Transverse colon (tissue), 4 donors: ENCODE results near the gene NAA16.

Source experiments
- CTCF ChIP-seq, 5 experiments: fragments of 200-600 bp in 3 of 5; fragments of 450-650 bp in 2 of 5; sonication (generic) in 3 of 5; IDR thresholded peaks; 1 replicate in 2 of 5; 2 replicates in 3 of 5; pipeline ENCODE4 v1.5.1; 2016 to 2017; ENCODE audit warnings: antibody characterized with exemption in 5 of 5, inconsistent platforms in 3 of 5, mild to moderate bottlenecking in 2 of 5, moderate library complexity in 1 of 5
- POLR2A ChIP-seq: fragments of 450-650 bp; IDR thresholded peaks from one replicate; pipeline ENCODE4 v1.6.1; 2016; ENCODE audit warnings: antibody characterized with exemption, mild to moderate bottlenecking, moderate library complexity
- POLR2AphosphoS5 ChIP-seq, 3 donors: sonication (generic); formaldehyde crosslinking; IDR thresholded peaks; one replicate each; pipeline ENCODE4 v1.6.1; 2016; ENCODE audit warnings: antibody characterized with exemption in 3 of 3

GRCh38 chr13:41411060-41411459 is 100.0 kb downstream of the NAA16 start:
- TF ChIP-seq POLR2A (no peak), CTCF (IDR thresholded peaks at IDR 0.05) (no peak), POLR2AphosphoS5 (IDR thresholded peaks at IDR 0.05) (no peak)
